Measurements from ENCODE around the gene MYG1. TPM values are rescaled to one million over a fixed set of nuclear protein-coding genes. Genes with fewer than 3 reads are reported as not detected.

Gene MYG1
- polyA plus RNA-seq, 3 donors, result 49.3 to 64.3 (median 55.7) TPM

DNA sequence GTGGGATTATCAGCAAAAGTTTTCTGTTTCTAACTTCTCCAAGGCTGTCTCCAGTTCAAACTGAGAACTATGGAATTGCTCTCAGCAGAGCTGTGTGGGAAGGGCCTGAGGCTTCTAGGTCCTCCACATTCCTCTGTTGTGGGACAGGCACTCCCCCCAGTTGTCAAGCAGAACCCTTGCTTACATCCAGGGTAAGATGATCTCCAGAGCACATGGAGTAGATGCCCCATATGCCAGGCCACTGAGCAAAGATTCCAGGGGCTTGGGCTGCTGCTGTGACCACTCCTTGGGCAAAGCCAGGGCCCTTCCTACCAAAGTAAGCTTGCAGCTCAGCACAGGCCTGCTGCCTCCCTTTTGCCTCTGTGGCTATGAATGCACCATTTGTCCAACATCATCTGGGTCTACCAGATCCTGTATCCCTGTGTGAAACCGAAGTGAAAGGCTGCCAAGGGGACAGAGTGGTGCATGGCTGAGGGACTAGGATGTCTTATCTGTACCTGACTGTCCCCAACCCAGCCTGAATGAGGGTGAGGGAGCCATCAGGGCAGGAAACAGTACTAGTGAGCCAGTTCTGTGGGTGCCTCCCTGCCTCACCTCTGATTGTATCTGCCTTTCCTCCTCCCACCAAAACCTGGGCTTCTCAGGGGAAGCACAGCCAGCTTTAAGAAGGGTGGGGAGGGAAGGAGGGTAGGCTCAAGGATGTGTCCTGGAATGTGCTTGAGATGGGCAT lies 44.5 kb upstream of the MYG1 start:
- H3K27me3 ChIP-seq (ENCODE audit: control insufficient read depth in 2 of 2, insufficient read depth in 2 of 2, low read length in 2 of 2), result no peaks in the 10 kb centered on the region
- 100% methylated on average over 1 of the region's 1 CpG for WGBS (ENCODE audit: insufficient coverage)
- intact Hi-C loops (cut with micrococcal nuclease), result loop anchor here in 1 of 2 donors (5.0 kb wide), 1 partner anchor 38 kb away; no protein-coding TSS in a partner anchor
- TF ChIP-seq, protein P1, sequence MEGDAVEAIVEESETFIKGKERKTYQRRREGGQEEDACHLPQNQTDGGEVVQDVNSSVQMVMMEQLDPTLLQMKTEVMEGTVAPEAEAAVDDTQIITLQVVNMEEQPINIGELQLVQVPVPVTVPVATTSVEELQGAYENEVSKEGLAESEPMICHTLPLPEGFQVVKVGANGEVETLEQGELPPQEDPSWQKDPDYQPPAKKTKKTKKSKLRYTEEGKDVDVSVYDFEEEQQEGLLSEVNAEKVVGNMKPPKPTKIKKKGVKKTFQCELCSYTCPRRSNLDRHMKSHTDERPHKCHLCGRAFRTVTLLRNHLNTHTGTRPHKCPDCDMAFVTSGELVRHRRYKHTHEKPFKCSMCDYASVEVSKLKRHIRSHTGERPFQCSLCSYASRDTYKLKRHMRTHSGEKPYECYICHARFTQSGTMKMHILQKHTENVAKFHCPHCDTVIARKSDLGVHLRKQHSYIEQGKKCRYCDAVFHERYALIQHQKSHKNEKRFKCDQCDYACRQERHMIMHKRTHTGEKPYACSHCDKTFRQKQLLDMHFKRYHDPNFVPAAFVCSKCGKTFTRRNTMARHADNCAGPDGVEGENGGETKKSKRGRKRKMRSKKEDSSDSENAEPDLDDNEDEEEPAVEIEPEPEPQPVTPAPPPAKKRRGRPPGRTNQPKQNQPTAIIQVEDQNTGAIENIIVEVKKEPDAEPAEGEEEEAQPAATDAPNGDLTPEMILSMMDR (IDR thresholded peaks at IDR 0.05), result no peak
- H3K79me2 ChIP-seq (ENCODE audit: insufficient read depth, low read length), result peaks cover 32% of the 10 kb centered on the region
- no peak overlapping the region for H3K9ac ChIP-seq (ENCODE audit: insufficient read depth, low read length, poor library complexity, severe bottlenecking)
- H3K4me2 ChIP-seq (replicated peaks; ENCODE audit: extremely low read depth, low read length, poor library complexity, severe bottlenecking), result no peak overlapping the region
- Mint-ChIP-seq H3K4me1 (peaks cover 42% of the 10 kb centered on the region), H3K27me3 (ENCODE audit: low read depth in 3 of 3) (no peaks in the 10 kb centered on the region), H3K36me3 (peaks cover 12 to 23% of the 10 kb centered on the region in 2 donors), H3K27ac (peak overlapping the region in 3 of 7 donors; percentile 6 to 54 (median 50)), H3K4me3 (no peak overlapping the region), H3K9me3 (no peaks in the 10 kb centered on the region)
- peaks cover 19% of the 10 kb centered on the region for H4K20me1 ChIP-seq (ENCODE audit: insufficient read depth, low read length)
- peaks cover 30 to 45% of the 10 kb centered on the region in 2 donors for H3K4me1 ChIP-seq (ENCODE audit: control insufficient read depth in 1 of 2, insufficient read depth in 2 of 2, low read length in 2 of 2)
- DNase-seq, result no peak
- peaks cover 8 to 22% of the 10 kb centered on the region in 2 donors for H3K36me3 ChIP-seq (replicated peaks in 1 of 2; ENCODE audit: control insufficient read depth in 1 of 2, insufficient read depth in 2 of 2, low read length in 2 of 2)
- no peak overlapping the region for H3K4me3 ChIP-seq (replicated peaks in 1 of 3; ENCODE audit: low read depth in 2 of 3, low read length in 3 of 3)
- H3K27ac ChIP-seq (ENCODE audit: low read depth in 1 of 2, low read length in 2 of 2), result peak overlapping the region in 1 of 2 donors; percentile 34
- H2AFZ ChIP-seq (ENCODE audit: insufficient read depth, low read depth, low read length, poor library complexity, severe bottlenecking), result no peak overlapping the region
- H3K9me3 ChIP-seq (replicated peaks in 1 of 2; ENCODE audit: control insufficient read depth in 1 of 2, insufficient read depth in 1 of 2, low read length in 2 of 2), result no peaks in the 10 kb centered on the region

DNA sequence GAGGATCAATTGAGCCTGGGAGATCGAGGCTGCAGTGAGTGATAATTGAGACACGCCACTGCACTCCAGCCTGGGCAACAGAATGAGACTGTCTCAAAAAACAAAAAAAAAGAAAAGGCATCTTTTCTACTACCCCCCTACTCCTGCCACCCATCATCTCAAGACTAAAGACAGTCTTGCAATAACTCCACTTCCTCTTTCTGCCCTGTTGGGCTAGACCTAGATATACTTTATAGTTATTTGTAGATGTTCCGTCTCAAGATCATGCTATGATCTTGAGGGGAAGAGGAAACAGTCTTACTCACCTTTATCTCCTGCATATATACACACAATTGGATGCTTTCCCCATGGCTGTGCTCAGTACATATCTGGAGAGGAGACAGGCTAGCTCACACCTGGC lies 43.5 kb upstream of the MYG1 start:
- no CpG with 5 or more reads among the region's 3 CpGs for WGBS (ENCODE audit: insufficient coverage)
- H3K79me2 ChIP-seq (ENCODE audit: insufficient read depth, low read length), result peaks cover 32% of the 10 kb centered on the region
- Mint-ChIP-seq H3K36me3 (peaks cover 12 to 23% of the 10 kb centered on the region in 2 donors), H3K4me3 (no peak overlapping the region), H3K9me3 (no peaks in the 10 kb centered on the region), H3K27ac (peak overlapping the region in 4 of 7 donors; percentile 21 to 85 (median 70)), H3K4me1 (peaks cover 40% of the 10 kb centered on the region), H3K27me3 (ENCODE audit: low read depth in 3 of 3) (no peaks in the 10 kb centered on the region)
- intact Hi-C loops (cut with micrococcal nuclease), result no loop called here
- no peak overlapping the region for H3K27ac ChIP-seq (ENCODE audit: low read depth in 1 of 2, low read length in 2 of 2)
- H3K4me2 ChIP-seq (replicated peaks; ENCODE audit: extremely low read depth, low read length, poor library complexity, severe bottlenecking), result no peak overlapping the region
- no peaks in the 10 kb centered on the region for H3K27me3 ChIP-seq (ENCODE audit: control insufficient read depth in 2 of 2, insufficient read depth in 2 of 2, low read length in 2 of 2)
- DNase-seq, result peak; percentile 39 to 65 (median 59)
- H2AFZ ChIP-seq (ENCODE audit: insufficient read depth, low read depth, low read length, poor library complexity, severe bottlenecking), result no peak overlapping the region
- H3K4me3 ChIP-seq (replicated peaks in 1 of 3; ENCODE audit: low read depth in 2 of 3, low read length in 3 of 3), result no peak overlapping the region
- H3K9me3 ChIP-seq (replicated peaks in 1 of 2; ENCODE audit: control insufficient read depth in 1 of 2, insufficient read depth in 1 of 2, low read length in 2 of 2), result no peaks in the 10 kb centered on the region
- H3K4me1 ChIP-seq (ENCODE audit: control insufficient read depth in 1 of 2, insufficient read depth in 2 of 2, low read length in 2 of 2), result peaks cover 30 to 42% of the 10 kb centered on the region in 2 donors
- peaks cover 8 to 22% of the 10 kb centered on the region in 2 donors for H3K36me3 ChIP-seq (replicated peaks in 1 of 2; ENCODE audit: control insufficient read depth in 1 of 2, insufficient read depth in 2 of 2, low read length in 2 of 2)
- TF ChIP-seq, protein P1 (IDR thresholded peaks at IDR 0.05), result no peak
- peaks cover 19% of the 10 kb centered on the region for H4K20me1 ChIP-seq (ENCODE audit: insufficient read depth, low read length)
- no peak overlapping the region for H3K9ac ChIP-seq (ENCODE audit: insufficient read depth, low read length, poor library complexity, severe bottlenecking)
